Loucy (cell line): ENCODE results near the gene CLCA1.

Experiments used
- H2AFZ ChIP-seq: fragments of 200-600 bp; sonication (generic); 2 replicates; pipeline ENCODE4 v1.6.0; 2016; ENCODE audit warnings: antibody characterized with exemption, mild to moderate bottlenecking, low read length, moderate library complexity
- H3F3A ChIP-seq: fragments of 200-600 bp; 2 replicates; pipeline ENCODE4 v1.6.0; 2016; ENCODE audit warnings: antibody characterized with exemption, low read depth, mild to moderate bottlenecking
- H3K27me3 ChIP-seq: fragments of 200-600 bp; sonication (generic); 2 replicates; pipeline ENCODE4 v1.6.1; 2014; ENCODE audit warnings: low read length, mild to moderate bottlenecking; ENCODE audit not compliant: insufficient read depth, poor library complexity, severe bottlenecking
- H3K36me3 ChIP-seq: fragments of 200-600 bp; sonication (generic); 2 replicates; pipeline ENCODE4 v1.6.1; 2016; ENCODE audit warnings: low read length; ENCODE audit not compliant: insufficient read depth
- H3K4me1 ChIP-seq: fragments of 200-600 bp; sonication (generic); 2 replicates; pipeline ENCODE4 v1.5.1; 2014; ENCODE audit warnings: low read length, mild to moderate bottlenecking; ENCODE audit not compliant: insufficient read depth, poor library complexity, severe bottlenecking
- H3K4me2 ChIP-seq: fragments of 200-600 bp; sonication (generic); 2 replicates; pipeline ENCODE4 v1.6.0; 2014; ENCODE audit warnings: antibody characterized with exemption, low read length, low read depth, mild to moderate bottlenecking; ENCODE audit not compliant: poor library complexity, severe bottlenecking
- H3K4me3 ChIP-seq: fragments of 200-600 bp; sonication (generic); 2 replicates; pipeline ENCODE4 v1.5.1; 2014; ENCODE audit warnings: low read length, mild to moderate bottlenecking, mixed read lengths; ENCODE audit not compliant: poor library complexity, severe bottlenecking
- H3K79me2 ChIP-seq: fragments of 200-600 bp; sonication (generic); 2 replicates; pipeline ENCODE4 v1.6.1; 2014; ENCODE audit warnings: low read length; ENCODE audit not compliant: insufficient read depth
- H3K9ac ChIP-seq: fragments of 200-600 bp; sonication (generic); 2 replicates; pipeline ENCODE4 v1.6.0; 2014; ENCODE audit warnings: mild to moderate bottlenecking, low read depth, low read length, moderate library complexity; ENCODE audit not compliant: poor library complexity, severe bottlenecking
- H3K9me2 ChIP-seq: fragments of 200-600 bp; sonication (generic); replicated peaks from 2 replicates; pipeline ENCODE4 v1.6.1; 2016; ENCODE audit warnings: low read depth, low read length, mixed read lengths
- H3K9me3 ChIP-seq: fragments of 200-600 bp; sonication (generic); 2 replicates; pipeline ENCODE4 v1.6.1; 2014; ENCODE audit warnings: mild to moderate bottlenecking, antibody characterized with exemption, low read length, low read depth; ENCODE audit not compliant: insufficient read depth
- H4K20me1 ChIP-seq: fragments of 200-600 bp; sonication (generic); 2 replicates; pipeline ENCODE4 v1.6.0; 2014; ENCODE audit warnings: antibody characterized with exemption, low read length, mild to moderate bottlenecking; ENCODE audit not compliant: insufficient read depth, poor library complexity, severe bottlenecking
- CTCF ChIP-seq: fragments of 200-600 bp; sonication (generic); conservative IDR thresholded peaks from 2 replicates; pipeline ENCODE4 v1.5.1; 2014; ENCODE audit warnings: mild to moderate bottlenecking, antibody characterized with exemption, low read length
- EZH2phosphoT487 ChIP-seq: fragments of 200-600 bp; IDR thresholded peaks from 2 replicates; pipeline ENCODE4 v1.6.1; 2018; ENCODE audit warnings: antibody characterized with exemption, mild to moderate bottlenecking, moderate library complexity, borderline replicate concordance

CLCA1 gene

GRCh38 chr1:86546787-86547221 lies 78.1 kb downstream of the CLCA1 start, which contains the start of gene CLCA4:
Gene CLCA4, plus strand, starts transcription at chr1:86547078. Its CDS starts 42 bp downstream, at chr1:86547120.
- Histone ChIP-seq H3K9me2 (no peaks in the 10 kb centered on the region), H3K4me2 (no peak within 1 kb of the TSS), H3K27me3 (no peaks in the 10 kb centered on the region), H3K4me1 (no peaks in the 10 kb centered on the region), H2AFZ (no peak within 1 kb of the TSS), H3K79me2 (no peaks in the 10 kb centered on the region), H3F3A (no peaks in the 10 kb centered on the region), H3K9me3 (no peaks in the 10 kb centered on the region), H3K4me3 (no peak within 1 kb of the TSS), H3K36me3 (no peaks in the 10 kb centered on the region), H3K9ac (no peak within 1 kb of the TSS), H4K20me1 (no peaks in the 10 kb centered on the region)
- no peak for TF ChIP-seq EZH2phosphoT487
- TF ChIP-seq CTCF: no peak

GRCh38 chr1:86548839-86549238 lies 80.1 kb downstream of the CLCA1 start:
- no peak overlapping the region for H3K9ac ChIP-seq
- no peaks in the 10 kb centered on the region for H3F3A ChIP-seq
- no peaks in the 10 kb centered on the region for H3K9me3 ChIP-seq
- H2AFZ ChIP-seq: no peak overlapping the region
- H3K79me2 ChIP-seq: no peaks in the 10 kb centered on the region
- H3K36me3 ChIP-seq: no peaks in the 10 kb centered on the region
- H3K4me2 ChIP-seq: no peak overlapping the region
- H3K4me3 ChIP-seq: no peak overlapping the region
- no peaks in the 10 kb centered on the region for H3K4me1 ChIP-seq
- H4K20me1 ChIP-seq: no peaks in the 10 kb centered on the region
- no peak for TF ChIP-seq EZH2phosphoT487
- no peak for TF ChIP-seq CTCF
- no peaks in the 10 kb centered on the region for H3K9me2 ChIP-seq
- H3K27me3 ChIP-seq: no peaks in the 10 kb centered on the region
